TTC549 (cell line): ENCODE data around the gene DLX1.
"Not testable (repeated sequence)": the region's sequence is repeated elsewhere in the genome, so short reads cannot be mapped to it uniquely, and the experiment has no call there.

Experiments
- FAIRE-seq: peaks from 2 replicates; lab custom pipeline; 2012; peaks lifted over from hg19 to GRCh38; lab: Jason Lieb, UNC

Gene DLX1

GRCh38 chr2:172098650-172099471, 13.6 kb downstream of the DLX1 start:
- FAIRE-seq = no peak

DNA sequence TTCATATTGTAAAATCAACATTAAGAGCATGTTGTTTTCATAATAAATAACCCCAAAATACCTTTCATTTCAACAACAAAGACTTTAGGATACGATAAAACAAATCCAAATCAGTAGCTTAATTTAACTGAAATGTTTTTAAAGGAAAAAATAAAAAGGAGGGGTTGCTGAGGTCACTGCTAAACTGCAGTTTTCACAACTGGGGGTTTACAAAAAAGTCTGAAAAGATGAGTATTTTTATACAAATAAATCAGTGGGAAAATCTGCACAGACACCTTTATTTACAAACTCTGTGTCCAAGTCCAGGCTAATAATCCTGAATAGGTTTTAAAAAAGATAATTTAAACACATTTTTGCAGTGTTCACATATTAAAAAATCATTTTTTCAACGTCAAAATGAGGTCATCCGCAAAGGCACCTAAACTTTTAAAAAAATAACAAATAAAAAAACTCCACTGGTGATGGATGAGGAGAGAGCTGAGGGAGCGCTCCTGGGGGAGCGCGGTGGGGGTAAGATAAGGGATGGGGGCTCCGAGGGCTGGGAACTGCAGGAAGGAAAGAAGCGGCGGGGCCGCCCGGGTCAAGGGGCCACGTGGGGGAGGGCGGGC, 14.3 kb downstream of the DLX1 start:
- FAIRE-seq = peak; percentile 73

- no peak for FAIRE-seq
Observed at GRCh38 chr2:172100080-172100934, 15.0 kb downstream of the DLX1 start.

- no peak for FAIRE-seq
Observed at GRCh38 chr2:172100935-172101820, 15.9 kb downstream of the DLX1 start.

- FAIRE-seq = no peak
Observed at GRCh38 chr2:172101821-172102390, 16.6 kb downstream of the DLX1 start.

GRCh38 chr2:172102391-172103359, 17.4 kb downstream of the DLX1 start, which contains the start of gene DLX2:
DLX2 (minus strand) TSS chr2:172102900; CDS start chr2:172102538, 362 bp downstream.
- no peak for FAIRE-seq

DNA sequence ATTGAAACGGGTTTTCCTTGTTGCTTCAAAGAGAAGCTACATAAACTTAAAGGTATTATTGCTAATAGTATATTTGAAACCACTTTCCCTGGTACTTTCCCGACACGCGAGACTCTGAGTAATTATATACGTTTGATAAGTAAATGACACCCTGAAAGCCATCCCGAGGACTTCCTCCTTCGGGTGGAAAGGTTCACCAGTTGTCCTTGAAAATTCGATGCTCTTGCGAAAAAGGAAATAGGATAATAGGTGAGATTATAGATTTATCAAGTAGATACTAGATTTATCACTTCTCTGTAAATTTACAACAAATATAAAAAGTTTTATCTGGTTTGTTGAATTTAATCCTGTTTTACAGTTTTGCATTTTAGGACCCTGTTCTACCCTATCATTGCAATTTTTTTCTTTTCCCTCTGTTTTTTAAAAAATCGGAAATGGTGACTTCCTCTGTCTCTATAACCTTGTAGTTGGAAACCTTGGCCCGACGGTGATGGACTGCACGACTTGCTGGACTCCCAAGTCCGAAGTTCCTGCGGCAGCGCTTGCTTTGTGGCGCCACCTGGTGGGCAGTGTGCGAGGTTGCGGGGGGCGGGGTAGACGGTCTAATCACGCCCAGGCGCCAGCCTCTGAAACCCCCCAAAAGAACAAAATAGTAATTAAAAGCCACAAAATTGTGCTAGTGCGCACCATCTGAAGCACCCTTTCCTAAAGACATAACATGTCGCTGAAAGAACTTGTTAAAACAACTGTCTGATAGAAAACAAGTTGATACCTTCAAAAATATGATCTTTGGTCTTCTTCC, 18.4 kb downstream of the DLX1 start:
- FAIRE-seq = peak; percentile 89

DNA sequence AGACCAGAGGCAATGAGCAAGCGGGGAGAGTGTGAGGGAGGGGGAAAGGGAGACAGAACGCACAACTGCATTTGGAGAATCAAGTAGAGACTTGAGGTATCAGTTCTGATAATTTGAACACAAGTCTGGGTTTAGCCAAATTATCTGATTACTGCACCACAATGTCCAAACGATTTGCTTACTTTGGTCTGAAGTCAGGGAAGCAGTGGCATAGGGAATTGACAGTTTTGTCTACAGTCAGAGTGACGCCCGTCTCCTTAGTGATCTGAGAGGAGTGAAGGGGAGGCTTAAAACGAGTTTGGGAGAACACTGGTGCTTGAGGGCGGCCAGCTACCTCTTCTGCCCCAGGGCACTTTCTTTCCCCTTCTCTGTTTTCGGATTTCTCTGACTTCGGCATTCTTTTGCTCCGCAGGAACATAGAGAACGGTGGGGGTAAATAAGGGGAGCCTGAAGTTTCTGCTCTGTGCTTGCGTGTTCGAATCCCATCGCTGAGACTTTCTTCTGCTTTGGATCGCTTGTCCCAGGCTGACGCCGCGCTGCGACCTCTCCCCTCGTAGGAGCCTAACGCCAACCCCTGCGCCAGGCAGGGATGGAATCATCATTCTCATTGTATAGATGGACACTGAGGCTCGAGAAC, 20.3 kb downstream of the DLX1 start:
- no peak for FAIRE-seq

DNA sequence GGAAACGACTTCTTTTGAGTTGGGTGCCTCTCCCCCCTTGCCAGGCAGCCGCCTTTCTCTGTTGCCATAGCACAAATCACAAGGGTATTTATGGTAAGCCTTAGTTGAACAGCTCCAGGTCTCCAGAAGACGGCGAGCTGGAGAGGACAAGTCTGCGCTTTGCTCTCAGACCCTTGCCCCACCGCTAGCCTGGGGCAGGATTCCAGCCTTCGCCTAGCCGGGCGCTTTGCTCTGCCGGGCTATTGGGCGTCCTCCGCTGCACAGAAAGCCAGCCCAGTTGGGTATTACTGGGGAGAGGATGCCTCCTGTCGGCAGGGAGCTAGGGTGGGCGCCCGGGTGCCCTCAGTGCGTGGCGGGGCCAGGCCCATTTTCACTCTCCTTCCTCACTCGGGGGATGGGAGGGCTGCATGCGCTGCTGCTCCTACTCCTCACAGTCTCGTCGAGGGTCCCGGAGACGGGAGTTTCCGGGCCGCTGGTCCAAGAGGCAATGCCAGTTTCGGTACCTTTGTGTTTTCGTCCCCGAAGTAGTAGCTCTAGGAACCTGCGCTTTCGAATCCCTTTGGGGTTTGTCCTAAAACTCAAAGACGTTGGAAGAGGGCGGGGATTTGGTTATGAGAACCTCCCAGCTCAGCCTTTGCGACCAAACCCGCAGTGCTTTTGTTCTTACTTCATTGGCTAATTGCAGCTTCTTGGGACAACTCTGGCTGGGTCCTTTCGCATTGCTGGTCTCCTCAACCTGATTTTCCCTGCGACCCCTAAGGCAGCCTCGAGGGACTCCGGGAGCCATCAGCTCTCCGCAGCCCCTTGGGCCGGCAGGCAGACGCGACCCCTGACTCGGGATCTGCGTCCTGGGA, 21.0 kb downstream of the DLX1 start:
- no peak for FAIRE-seq

DNA sequence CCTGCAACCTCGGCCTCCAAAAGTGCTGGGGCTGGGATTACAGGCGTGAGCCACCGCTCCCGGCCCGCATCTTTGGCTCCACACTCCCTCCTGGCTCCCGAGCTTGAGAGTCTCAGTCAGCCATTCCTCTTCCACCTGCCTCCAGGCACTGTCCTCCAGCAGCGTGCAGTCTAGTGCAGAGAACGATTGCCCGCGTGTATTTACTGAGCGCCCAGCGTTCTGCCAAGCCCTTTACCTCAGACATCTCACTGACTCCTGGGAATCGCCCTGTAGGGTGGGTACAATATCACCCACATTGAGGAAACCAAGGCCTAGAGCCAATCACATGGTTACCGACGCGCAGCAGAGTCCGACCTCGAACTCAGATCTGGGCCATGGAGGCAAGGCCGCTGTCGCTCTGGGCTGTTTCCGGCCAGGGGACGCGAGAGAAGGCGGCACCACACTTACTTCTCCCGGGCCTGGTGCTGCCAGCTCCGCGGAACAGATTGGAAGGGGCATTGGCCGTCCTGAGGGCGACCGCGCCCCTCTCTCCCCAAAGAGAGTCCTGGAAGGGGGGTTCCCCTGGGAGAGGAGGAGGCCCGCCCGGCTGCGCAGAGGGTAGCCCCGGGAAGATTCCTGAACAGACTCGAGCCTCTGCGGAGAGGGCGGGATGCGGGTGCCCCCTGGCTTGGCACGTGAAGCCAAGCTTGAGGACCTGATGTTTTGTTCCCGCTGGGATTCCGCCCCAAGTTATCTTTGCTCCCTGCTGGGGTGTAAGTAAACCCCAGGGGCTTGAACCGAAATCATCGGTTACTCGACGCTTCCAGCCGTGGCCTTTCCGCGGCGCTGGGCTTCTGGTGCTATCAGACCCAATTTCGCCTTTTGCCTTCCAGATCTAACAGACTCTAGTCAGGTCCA, 22.6 kb downstream of the DLX1 start:
- no peak for FAIRE-seq

GRCh38 chr2:172108587-172108930, 23.3 kb downstream of the DLX1 start:
- FAIRE-seq = no peak

DNA sequence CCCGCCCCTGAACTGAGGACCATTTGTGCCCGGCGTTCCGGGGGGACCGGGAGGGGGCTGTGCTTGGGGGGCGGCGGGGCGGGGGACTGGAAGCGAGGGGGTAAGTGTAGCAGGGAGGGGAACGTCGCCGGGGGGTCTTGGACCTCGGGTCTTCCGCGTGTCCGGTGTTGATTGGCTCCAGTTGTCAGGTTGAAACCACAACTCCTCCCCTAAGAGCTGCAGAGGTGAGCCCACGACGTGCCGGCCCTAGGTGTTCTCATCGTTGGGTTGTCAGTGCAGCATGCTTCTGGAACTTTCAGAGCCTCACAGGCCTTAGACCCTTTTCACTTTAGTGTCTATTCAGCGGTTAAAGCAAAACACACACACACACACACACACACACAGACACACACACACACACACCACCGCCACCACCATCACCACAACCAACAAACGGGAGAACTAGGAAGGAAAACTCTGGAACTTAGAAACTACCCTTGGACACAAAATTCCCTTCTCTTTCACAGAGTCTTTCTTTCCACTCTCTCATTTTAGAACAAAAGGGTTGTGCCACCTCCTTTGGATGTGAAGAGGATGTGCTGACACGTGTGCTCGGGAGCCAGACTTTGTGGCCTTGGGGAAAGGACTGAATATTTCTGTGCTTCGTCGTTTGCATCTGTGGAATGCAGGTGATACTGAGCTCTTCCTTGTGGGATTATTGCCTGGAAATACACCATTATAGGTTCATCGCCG, 24.1 kb downstream of the DLX1 start:
- no peak for FAIRE-seq

DNA sequence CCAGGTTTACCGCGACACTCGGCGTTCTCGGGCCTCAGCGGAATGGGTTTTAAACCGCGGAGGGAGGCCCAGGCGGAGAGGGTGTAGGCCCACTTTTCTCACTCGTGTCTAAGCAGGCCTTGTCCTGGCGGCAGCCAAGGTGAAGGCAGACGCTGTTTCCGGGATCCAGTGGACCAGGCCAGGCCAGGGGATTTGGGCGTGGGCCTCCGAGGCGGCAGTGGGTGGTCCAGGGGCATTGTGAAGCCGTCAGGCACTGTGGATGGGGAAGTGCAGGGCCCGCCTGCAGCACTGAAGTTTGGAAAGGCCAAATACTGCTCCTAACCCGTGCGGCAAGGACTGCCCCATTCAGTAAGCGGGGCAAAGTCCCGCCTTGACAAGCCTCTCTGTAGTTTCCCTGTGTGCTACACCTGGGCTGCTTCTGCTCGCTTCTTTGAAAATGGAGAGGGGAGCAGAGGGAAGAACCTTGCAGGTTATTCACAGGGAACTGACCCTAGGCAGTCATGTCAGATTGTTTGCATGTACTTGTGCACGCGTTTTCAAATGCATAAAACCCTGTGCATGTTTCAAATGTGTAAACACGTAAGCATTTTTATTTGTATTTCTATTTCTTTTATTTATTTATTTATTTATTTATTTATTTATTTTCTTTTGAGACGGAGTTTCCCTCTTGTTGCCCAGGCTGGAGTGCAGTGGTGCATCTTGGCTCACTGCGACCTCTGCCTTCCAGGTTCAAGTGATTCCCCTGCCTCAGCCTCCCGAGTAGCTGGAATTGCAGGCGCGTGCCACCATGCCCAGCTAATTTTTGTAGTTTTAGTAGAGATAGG, 24.9 kb downstream of the DLX1 start:
- no peak for FAIRE-seq

DNA sequence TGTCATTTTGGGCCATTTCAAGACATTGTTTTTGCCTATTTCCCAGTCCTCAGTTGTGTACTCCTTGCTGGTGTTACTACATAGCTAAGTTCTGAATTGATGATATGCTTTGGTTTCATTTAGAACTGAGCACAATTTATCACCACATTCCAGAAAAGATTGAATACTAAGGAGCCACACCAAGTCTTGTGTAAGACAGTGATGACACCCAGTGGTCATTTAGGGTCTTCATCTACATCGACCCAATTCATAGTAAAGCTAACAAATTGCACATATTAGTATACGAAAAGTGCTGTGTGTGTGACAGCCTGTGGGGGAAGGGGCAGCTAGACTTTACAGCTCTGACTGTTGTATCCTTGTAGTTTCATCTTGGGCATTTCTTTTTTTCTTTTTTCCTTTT, 28.3 kb downstream of the DLX1 start:
- peak; percentile 79 for FAIRE-seq

DNA sequence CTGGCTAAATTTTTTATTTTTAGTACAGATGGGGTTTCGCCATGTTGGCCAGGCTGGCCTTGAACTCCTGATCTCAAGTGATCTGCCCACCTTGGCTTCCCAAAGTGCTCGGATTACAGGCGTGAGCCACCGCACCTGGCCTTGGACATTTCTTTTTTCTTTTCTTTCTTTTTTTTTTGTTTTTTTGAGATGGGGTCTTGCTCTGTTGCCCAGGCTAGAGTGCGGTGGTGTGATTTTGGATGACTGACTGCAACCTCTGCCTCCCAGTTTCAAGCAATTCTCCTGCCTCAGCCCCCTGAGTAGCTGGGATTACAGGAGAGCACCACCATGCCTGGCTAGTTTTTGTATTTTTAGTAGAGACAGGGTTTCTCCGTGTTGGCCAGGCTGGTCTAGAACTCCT, 28.9 kb downstream of the DLX1 start:
- not testable (repeated sequence) for FAIRE-seq
